ENCODE measurements around the gene FOXL2. TPM values are rescaled to one million over a fixed set of nuclear protein-coding genes. Genes with fewer than 3 reads are reported as not detected.

Gene FOXL2
- total RNA-seq, 4 donors from 2014 or later = not detected

GRCh38 chr3:138945709-138946662, 951 bp downstream of the FOXL2 start:
- H3K36me3 ChIP-seq = no peaks in the 10 kb centered on the region
- peak overlapping the region in 3 of 4 donors; percentile 9 to 52 (median 27) for H3K4me3 ChIP-seq
- no peak overlapping the region for H3K27ac ChIP-seq
- TF ChIP-seq CTCF (IDR thresholded peaks at IDR 0.05) = peak in 1 of 5 experiments; percentile 11
- TF ChIP-seq POLR2AphosphoS5 (IDR thresholded peaks at IDR 0.05) = no peak
- no peak for TF ChIP-seq EP300 (IDR thresholded peaks at IDR 0.05; ENCODE audit: low read depth)
- no peak for TF ChIP-seq POLR2A (IDR thresholded peaks at IDR 0.05)
- H3K27me3 ChIP-seq = peaks cover 100% of the 10 kb centered on the region
- whole genome bisulfite sequencing, 2 donors (ENCODE audit: low coverage in 1 of 2) = 0 to 2% methylated on average over 8 to 49 of the region's 120 CpGs
- H3K9me3 ChIP-seq = no peaks in the 10 kb centered on the region
- DNase-seq = peak; percentile 41
- H3K4me1 ChIP-seq = peaks cover 24 to 48% (median 39%) of the 10 kb centered on the region in 4 donors
- in situ Hi-C loops (cut with MboI; ENCODE audit: low pct_ligation_motif_present in 1 of 4, low pct_unique_long_range_greater_than_20kb in 1 of 4, low sequenced_read_pairs in 3 of 4) (loop anchor here in 2 of 4 donors (25.0 kb wide), 2 partner anchors 391 to 534 kb away; partner anchors contain the start of gene MRPS22 (in 2 of the 2)), intact Hi-C loops (cut with DNase I; ENCODE audit: low total_unique reads) (loop anchor here (10.0 kb wide), 1 partner anchor 379 kb away; no protein-coding TSS in a partner anchor)

GRCh38 chr3:138944929-138945708, 1.8 kb downstream of the FOXL2 start:
- Histone ChIP-seq H3K27ac (no peak overlapping the region), H3K9me3 (no peaks in the 10 kb centered on the region), H3K27me3 (peaks cover 100% of the 10 kb centered on the region), H3K36me3 (no peaks in the 10 kb centered on the region), H3K4me1 (peaks cover 24 to 44% (median 36%) of the 10 kb centered on the region in 4 donors), H3K4me3 (peak overlapping the region in 2 of 4 donors; percentile 2 to 52)
- TF ChIP-seq POLR2A (IDR thresholded peaks at IDR 0.05) = no peak
- no peak for TF ChIP-seq POLR2AphosphoS5 (IDR thresholded peaks at IDR 0.05)
- TF ChIP-seq EP300 (IDR thresholded peaks at IDR 0.05; ENCODE audit: low read depth) = no peak
- no peak for TF ChIP-seq CTCF (IDR thresholded peaks at IDR 0.05)
- intact Hi-C loops (cut with DNase I; ENCODE audit: low total_unique reads) (loop anchor here (10.0 kb wide), 1 partner anchor 380 kb away; no protein-coding TSS in a partner anchor), in situ Hi-C loops (cut with MboI; ENCODE audit: low pct_ligation_motif_present in 1 of 4, low pct_unique_long_range_greater_than_20kb in 1 of 4, low sequenced_read_pairs in 3 of 4) (loop anchor here in 2 of 4 donors (25.0 kb wide), 2 partner anchors 392 to 533 kb away; partner anchors contain the start of gene MRPS22 (in 2 of the 2))
- 8% methylated on average over 62 of the region's 80 CpGs; no CpG with 5 or more reads in 1 of the 2 donors for WGBS, 2 donors (ENCODE audit: low coverage in 1 of 2)
- peak; percentile 18 for DNase-seq

- 5% methylated on average over 11 to 12 of the region's 12 CpGs for whole genome bisulfite sequencing, 2 donors (ENCODE audit: low coverage in 1 of 2)
- peaks cover 100% of the 10 kb centered on the region for H3K27me3 ChIP-seq
- H3K27ac ChIP-seq = no peak overlapping the region
- intact Hi-C loops (cut with DNase I; ENCODE audit: low total_unique reads) = loop anchor here (10.0 kb wide), 1 partner anchor 380 kb away; no protein-coding TSS in a partner anchor
- peaks cover 21 to 44% (median 31%) of the 10 kb centered on the region in 4 donors for H3K4me1 ChIP-seq
- DNase-seq = no peak
- H3K36me3 ChIP-seq = no peaks in the 10 kb centered on the region
- in situ Hi-C loops (cut with MboI; ENCODE audit: low pct_ligation_motif_present in 1 of 4, low pct_unique_long_range_greater_than_20kb in 1 of 4, low sequenced_read_pairs in 3 of 4) = loop anchor here in 2 of 4 donors (25.0 kb wide), 2 partner anchors 393 to 532 kb away; partner anchors contain the start of gene MRPS22 (in 2 of the 2)
- no peak for TF ChIP-seq EP300 (IDR thresholded peaks at IDR 0.05; ENCODE audit: low read depth)
- no peak for TF ChIP-seq CTCF (IDR thresholded peaks at IDR 0.05)
- no peak for TF ChIP-seq POLR2A (IDR thresholded peaks at IDR 0.05)
- TF ChIP-seq POLR2AphosphoS5 (IDR thresholded peaks at IDR 0.05) = no peak
- H3K9me3 ChIP-seq = no peaks in the 10 kb centered on the region
- peak overlapping the region in 2 of 4 donors; percentile 2 to 52 for H3K4me3 ChIP-seq
These were observed 2.3 kb downstream of the FOXL2 start for GRCh38 chr3:138944654-138944928.
